K562 (cell line): ENCODE results near the gene TMEM147. TPM values are rescaled to one million over a fixed set of nuclear protein-coding genes. Genes with fewer than 3 reads are reported as not detected.

Source experiments
- ATF7 ChIP-seq: fragments of 450-650 bp; IDR thresholded peaks from 2 replicates; pipeline ENCODE4 v1.7.1; 2014; ENCODE audit warnings: mild to moderate bottlenecking, moderate library complexity
- CBFB ChIP-seq: sonication (generic); formaldehyde crosslinking; IDR thresholded peaks from 2 replicates; pipeline ENCODE4 v1.4.0; 2020; ENCODE audit warnings: mild to moderate bottlenecking, missing genetic modification reagents
- ESRRA ChIP-seq: fragments of 450-650 bp; IDR thresholded peaks from 2 replicates; pipeline ENCODE4 v1.6.1; 2014; ENCODE audit warnings: low read depth, mild to moderate bottlenecking, moderate library complexity, borderline replicate concordance
- HLTF ChIP-seq: fragments of 450-650 bp; IDR thresholded peaks from 2 replicates; pipeline ENCODE4 v1.6.1; 2016
- MEIS2 ChIP-seq: fragments of 450-650 bp; IDR thresholded peaks from 2 replicates; pipeline ENCODE4 v1.6.1; 2014; ENCODE audit warnings: mild to moderate bottlenecking; ENCODE audit not compliant: partially characterized antibody
- MYNN ChIP-seq, 2 experiments: sonication (generic); formaldehyde crosslinking in 1 of 2; IDR thresholded peaks; 2 replicates each; pipeline versions ENCODE4 v1.5.0 to v1.6.1; 2016 to 2020; ENCODE audit warnings: antibody characterized with exemption in 1 of 2, missing genetic modification reagents in 1 of 2
- SNIP1 ChIP-seq: fragments of 450-650 bp; IDR thresholded peaks from 2 replicates; pipeline ENCODE4 v1.7.1; 2017; ENCODE audit warnings: low read depth, mild to moderate bottlenecking
- USF2 ChIP-seq: sonication (generic); formaldehyde crosslinking; IDR thresholded peaks from 2 replicates; pipeline ENCODE4 v1.5.0; 2020; ENCODE audit warnings: missing genetic modification reagents
- ZFX ChIP-seq: sonication (generic); formaldehyde crosslinking; IDR thresholded peaks from 2 replicates; pipeline ENCODE4 v1.8.0; 2022; ENCODE audit warnings: mild to moderate bottlenecking, missing genetic modification reagents, moderate library complexity
- polyA plus RNA-seq, 8 experiments: library from polyadenylated mRNA; depleted of rRNA in 4 of 8; stranded (reverse) in 5 of 8; unstranded in 3 of 8; fragments of >200 nt; fragmentation: Nextera tagmentation in 2 of 8; fragmentation: Illumina TruSeq in 1 of 8; extraction: Ambion mirVana in 2 of 8; extraction: Trizol in 1 of 8; gene quantifications; 2 replicates each; pipeline versions ENCODE4 v1.2.1 to v1.2.3, GENCODE V29; 2011 to 2014; ENCODE audit warnings: inconsistent platforms in 1 of 8, missing spikeins in 1 of 8
- total RNA-seq, 7 experiments: library from RNA; depleted of rRNA in 6 of 7; stranded (reverse); fragments of >200 nt in 6 of 7; fragmentation: Illumina TruSeq in 2 of 7; extraction: Trizol in 2 of 7; gene quantifications; 2 replicates each; pipeline versions ENCODE4 v1.2.1 to v1.2.3, GENCODE V29; 2011 to 2021; ENCODE audit warnings: low replicate concordance in 1 of 7
- TF ChIP-seq, protein P1 (sequence below): sonication (generic); formaldehyde crosslinking; IDR thresholded peaks from 2 replicates; pipeline ENCODE4 v1.8.1; 2023; ENCODE audit warnings: mild to moderate bottlenecking, missing genetic modification reagents

Gene TMEM147
- total and polyA plus RNA-seq, 9 of the 15 experiments (the other 6 are each of a cell fraction or from before 2014, with no cell fraction given) = 73.8 to 194 (median 142) TPM

GRCh38 chr19:35557539-35558399 lies 12.3 kb downstream of the TMEM147 start (continued):
- TF ChIP-seq ESRRA = 0 out of 2 replicates have a peak, but pooled peaks have one; percentile 9
- TF ChIP-seq CBFB (CRISPR knock-in tag) = 0 out of 2 replicates have a peak, but pooled peaks have one; percentile 41
- TF ChIP-seq, protein P1, sequence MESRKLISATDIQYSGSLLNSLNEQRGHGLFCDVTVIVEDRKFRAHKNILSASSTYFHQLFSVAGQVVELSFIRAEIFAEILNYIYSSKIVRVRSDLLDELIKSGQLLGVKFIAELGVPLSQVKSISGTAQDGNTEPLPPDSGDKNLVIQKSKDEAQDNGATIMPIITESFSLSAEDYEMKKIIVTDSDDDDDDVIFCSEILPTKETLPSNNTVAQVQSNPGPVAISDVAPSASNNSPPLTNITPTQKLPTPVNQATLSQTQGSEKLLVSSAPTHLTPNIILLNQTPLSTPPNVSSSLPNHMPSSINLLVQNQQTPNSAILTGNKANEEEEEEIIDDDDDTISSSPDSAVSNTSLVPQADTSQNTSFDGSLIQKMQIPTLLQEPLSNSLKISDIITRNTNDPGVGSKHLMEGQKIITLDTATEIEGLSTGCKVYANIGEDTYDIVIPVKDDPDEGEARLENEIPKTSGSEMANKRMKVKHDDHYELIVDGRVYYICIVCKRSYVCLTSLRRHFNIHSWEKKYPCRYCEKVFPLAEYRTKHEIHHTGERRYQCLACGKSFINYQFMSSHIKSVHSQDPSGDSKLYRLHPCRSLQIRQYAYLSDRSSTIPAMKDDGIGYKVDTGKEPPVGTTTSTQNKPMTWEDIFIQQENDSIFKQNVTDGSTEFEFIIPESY (CRISPR knock-in tag) = peak; percentile 75; the same call in 1 of the 2 replicates
- no peak for TF ChIP-seq MEIS2
- TF ChIP-seq USF2 (CRISPR knock-in tag) = no peak
- TF ChIP-seq ATF7 = peak; percentile 16; the same call in 1 of the 2 replicates
- no peak for TF ChIP-seq MYNN (IDR thresholded peaks at IDR 0.05)
- no peak for TF ChIP-seq MYNN (CRISPR knock-in tag; IDR thresholded peaks at IDR 0.05)
- TF ChIP-seq ZFX (CRISPR knock-in tag) = peak; percentile 31; the same call in 1 of the 2 replicates
- TF ChIP-seq SNIP1 = no peak
- TF ChIP-seq HLTF = no peak; the same call in 1 of the 2 replicates
- TF ChIP-seq, all 486 proteins: peak for 49
